Ovary (tissue), 3 donors: ENCODE results near the gene EFEMP1.

ENCODE experiments used
- POLR2A ChIP-seq: fragments of 450-650 bp; IDR thresholded peaks from one replicate; pipeline ENCODE4 v1.6.1; 2017; ENCODE audit warnings: antibody characterized with exemption, mild to moderate bottlenecking, moderate library complexity
- TF ChIP-seq, protein P1 (sequence below), 3 donors: fragments of 450-650 bp in 2 of 3; fragments of 200-600 bp in 1 of 3; IDR thresholded peaks; one replicate each; pipeline versions ENCODE4 v1.5.1 to v1.8.0; 2016 to 2022; ENCODE audit warnings: antibody characterized with exemption in 3 of 3, mild to moderate bottlenecking in 1 of 3
- donor health status: DM: no; HTN: no; CAD: no.

DNA sequence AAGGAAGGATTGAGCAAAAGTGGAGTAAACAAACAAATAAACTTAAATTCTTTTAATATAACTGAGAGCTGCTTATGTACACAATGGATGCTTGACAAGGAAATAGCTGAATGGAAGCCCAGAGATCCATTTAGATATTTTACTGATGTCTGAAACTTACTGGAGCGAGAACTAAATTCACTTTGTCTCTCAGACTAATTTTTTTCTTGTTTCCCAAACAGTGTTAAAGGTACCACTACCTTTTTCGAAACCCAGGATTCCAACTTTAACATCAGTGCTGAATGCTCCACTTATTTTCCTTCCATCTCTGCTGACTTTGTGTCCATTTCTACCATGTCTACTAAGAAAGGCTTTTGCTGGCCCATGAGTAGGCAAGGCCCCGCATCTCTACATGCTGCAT lies 4.0 kb downstream of the EFEMP1 start:
- TF ChIP-seq POLR2A: no peak
- TF ChIP-seq, protein P1, sequence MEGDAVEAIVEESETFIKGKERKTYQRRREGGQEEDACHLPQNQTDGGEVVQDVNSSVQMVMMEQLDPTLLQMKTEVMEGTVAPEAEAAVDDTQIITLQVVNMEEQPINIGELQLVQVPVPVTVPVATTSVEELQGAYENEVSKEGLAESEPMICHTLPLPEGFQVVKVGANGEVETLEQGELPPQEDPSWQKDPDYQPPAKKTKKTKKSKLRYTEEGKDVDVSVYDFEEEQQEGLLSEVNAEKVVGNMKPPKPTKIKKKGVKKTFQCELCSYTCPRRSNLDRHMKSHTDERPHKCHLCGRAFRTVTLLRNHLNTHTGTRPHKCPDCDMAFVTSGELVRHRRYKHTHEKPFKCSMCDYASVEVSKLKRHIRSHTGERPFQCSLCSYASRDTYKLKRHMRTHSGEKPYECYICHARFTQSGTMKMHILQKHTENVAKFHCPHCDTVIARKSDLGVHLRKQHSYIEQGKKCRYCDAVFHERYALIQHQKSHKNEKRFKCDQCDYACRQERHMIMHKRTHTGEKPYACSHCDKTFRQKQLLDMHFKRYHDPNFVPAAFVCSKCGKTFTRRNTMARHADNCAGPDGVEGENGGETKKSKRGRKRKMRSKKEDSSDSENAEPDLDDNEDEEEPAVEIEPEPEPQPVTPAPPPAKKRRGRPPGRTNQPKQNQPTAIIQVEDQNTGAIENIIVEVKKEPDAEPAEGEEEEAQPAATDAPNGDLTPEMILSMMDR (IDR thresholded peaks at IDR 0.05): no peak
